GM23338 (cell line): ENCODE results near the gene CHTF8.
"Not testable (repeated sequence)": the region's sequence is repeated elsewhere in the genome, so short reads cannot be mapped to it uniquely, and the experiment has no call there.

Experiments used
- EZH2 ChIP-seq: fragments of 200-600 bp; sonication (generic); IDR thresholded peaks from one replicate; pipeline ENCODE4 v1.8.0; 2017; ENCODE audit warnings: antibody characterized with exemption, mild to moderate bottlenecking, low read depth; ENCODE audit not compliant: unreplicated experiment
- EZH2phosphoT487 ChIP-seq: fragments of 200-600 bp; sonication (generic); IDR thresholded peaks from one replicate; pipeline ENCODE4 v1.8.1; 2018; ENCODE audit warnings: antibody characterized with exemption; ENCODE audit not compliant: unreplicated experiment
- NANOG ChIP-seq: IDR thresholded peaks from 2 replicates; pipeline ENCODE4 v1.6.1; 2016; ENCODE audit warnings: antibody characterized with exemption, borderline replicate concordance
- POLR2AphosphoS5 ChIP-seq: IDR thresholded peaks from 2 replicates; pipeline ENCODE4 v1.6.1; 2016; ENCODE audit warnings: antibody characterized with exemption, low read depth
- TF ChIP-seq, protein P1 (sequence below), 2 experiments: fragments of 200-600 bp in 1 of 2; sonication (generic) in 1 of 2; conservative IDR thresholded peaks; 2 replicates each; pipeline versions ENCODE4 v1.5.1 to v1.6.1; 2016 to 2017; ENCODE audit warnings: antibody characterized with exemption in 2 of 2, low read depth in 2 of 2, mild to moderate bottlenecking in 2 of 2, moderate library complexity in 1 of 2

DNA sequence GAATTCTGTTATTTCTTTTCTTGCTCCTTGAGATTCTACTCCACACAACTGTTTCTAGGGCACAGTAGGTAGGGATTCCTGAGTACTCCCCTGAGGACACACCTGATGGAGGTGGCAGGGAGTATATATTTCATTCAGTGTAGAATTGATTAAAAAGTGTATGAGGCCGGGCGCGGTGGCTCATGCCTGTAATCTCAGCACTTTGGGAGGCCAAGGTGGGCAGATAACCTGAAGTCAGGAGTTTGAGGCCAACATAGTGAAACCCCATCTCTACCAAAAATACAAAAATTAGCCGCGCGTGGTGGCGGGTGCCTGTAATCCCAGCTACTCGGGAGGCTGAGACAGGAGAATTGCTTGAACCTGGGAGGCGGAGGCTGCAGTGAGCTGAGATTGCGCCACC lies 5.6 kb downstream of the CHTF8 start:
- TF ChIP-seq, protein P1, sequence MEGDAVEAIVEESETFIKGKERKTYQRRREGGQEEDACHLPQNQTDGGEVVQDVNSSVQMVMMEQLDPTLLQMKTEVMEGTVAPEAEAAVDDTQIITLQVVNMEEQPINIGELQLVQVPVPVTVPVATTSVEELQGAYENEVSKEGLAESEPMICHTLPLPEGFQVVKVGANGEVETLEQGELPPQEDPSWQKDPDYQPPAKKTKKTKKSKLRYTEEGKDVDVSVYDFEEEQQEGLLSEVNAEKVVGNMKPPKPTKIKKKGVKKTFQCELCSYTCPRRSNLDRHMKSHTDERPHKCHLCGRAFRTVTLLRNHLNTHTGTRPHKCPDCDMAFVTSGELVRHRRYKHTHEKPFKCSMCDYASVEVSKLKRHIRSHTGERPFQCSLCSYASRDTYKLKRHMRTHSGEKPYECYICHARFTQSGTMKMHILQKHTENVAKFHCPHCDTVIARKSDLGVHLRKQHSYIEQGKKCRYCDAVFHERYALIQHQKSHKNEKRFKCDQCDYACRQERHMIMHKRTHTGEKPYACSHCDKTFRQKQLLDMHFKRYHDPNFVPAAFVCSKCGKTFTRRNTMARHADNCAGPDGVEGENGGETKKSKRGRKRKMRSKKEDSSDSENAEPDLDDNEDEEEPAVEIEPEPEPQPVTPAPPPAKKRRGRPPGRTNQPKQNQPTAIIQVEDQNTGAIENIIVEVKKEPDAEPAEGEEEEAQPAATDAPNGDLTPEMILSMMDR (conservative IDR thresholded peaks at IDR 0.05; ENCODE audit: low read depth in 2 of 2): not testable (repeated sequence)
- not testable (repeated sequence) for TF ChIP-seq NANOG, EZH2phosphoT487, POLR2AphosphoS5, EZH2
